NK-92 (cell line): ENCODE measurements around the gene FADS1.

ENCODE experiments used
- DNase-seq: peaks from one replicate; lab custom pipeline; 2025; ENCODE audit not compliant: unreplicated experiment; lab: John Stamatoyannopoulos, UW

The FADS1 gene

GRCh38 chr11:61846362-61847020, 29.7 kb upstream of the FADS1 start:
- DNase-seq, result no peak

DNA sequence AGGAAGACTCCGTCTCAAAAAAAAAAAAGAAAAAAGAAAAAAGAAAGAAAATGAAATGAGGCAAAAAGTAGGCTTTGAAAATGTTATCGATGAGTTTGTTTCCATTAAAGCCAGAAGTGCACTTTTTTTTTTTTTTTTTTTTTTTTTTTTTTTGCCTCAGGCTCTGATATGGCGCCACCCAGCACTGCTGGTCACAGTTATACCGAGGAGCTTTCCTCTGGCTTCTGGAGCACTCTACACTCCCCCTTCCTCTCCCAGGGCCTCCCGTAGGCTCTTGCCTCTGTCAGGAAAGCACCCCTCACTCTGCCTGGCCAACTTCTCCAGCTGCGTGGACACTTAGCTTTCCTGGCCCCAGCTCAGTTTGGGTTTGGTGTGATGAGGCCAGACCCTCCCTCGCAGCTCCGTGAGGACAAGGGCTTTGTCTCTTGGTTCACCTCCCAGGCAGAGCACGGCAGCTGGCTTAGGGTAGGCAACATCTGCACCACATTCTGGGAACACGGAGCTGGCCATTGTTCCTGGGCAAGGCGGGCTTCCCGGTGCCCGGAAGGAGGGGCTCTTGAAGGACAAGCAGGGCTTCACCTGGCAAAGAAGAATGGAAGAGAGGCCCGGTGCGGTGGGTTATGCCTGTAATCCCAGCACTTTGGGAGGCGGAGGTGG, 28.2 kb upstream of the FADS1 start:
- DNase-seq, result no peak

DNA sequence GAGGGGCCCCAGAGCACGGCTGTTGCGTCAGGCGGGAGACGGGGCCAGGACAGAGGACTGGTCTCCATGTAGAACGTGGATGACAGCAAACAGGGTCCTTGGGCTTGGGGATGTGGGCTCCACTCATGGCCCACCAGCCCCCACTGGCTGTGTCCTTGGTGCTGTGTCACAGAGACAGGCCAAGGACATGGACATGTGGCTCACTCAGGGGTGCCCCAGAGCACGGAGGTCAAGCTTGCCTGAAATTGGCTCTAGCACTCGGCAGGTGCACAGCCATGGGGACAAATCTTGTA, 25.7 kb upstream of the FADS1 start:
- DNase-seq, result no peak

- no peak for DNase-seq
These were observed 25.1 kb upstream of the FADS1 start for GRCh38 chr11:61841636-61842527.

DNA sequence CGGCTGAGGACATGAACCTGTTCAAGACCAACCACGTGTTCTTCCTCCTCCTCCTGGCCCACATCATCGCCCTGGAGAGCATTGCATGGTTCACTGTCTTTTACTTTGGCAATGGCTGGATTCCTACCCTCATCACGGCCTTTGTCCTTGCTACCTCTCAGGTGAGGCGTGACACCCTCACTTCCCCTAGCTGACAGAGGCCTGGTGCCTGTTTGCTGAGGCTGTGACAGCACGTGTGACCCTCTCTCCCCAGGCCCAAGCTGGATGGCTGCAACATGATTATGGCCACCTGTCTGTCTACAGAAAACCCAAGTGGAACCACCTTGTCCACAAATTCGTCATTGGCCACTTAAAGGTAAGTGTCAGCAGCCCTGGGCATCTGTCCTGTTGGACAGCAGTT, 23.6 kb upstream of the FADS1 start:
- DNase-seq, result no peak

GRCh38 chr11:61839742-61840141, 22.9 kb upstream of the FADS1 start:
- DNase-seq, result no peak

DNA sequence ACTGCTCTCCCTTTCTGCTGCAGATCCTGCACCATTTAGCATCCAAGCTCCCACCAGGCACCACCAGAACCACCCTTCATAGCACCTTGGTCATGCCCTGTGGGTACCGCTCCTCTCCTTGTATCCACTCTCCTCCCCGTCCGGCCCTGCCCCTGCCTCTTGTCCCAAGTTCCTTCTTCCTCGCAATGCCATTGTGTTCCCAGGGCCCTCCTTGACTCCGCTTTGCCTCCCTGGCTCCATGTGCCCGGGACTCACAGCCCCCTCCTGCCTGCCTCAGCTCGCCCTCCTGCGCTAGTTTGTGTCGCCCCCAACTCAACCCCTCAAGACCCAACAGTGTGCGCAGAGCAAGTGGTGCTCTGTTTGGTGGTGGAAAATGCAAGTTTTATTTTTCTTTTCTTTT, 22.1 kb upstream of the FADS1 start:
- DNase-seq, result no peak

DNA sequence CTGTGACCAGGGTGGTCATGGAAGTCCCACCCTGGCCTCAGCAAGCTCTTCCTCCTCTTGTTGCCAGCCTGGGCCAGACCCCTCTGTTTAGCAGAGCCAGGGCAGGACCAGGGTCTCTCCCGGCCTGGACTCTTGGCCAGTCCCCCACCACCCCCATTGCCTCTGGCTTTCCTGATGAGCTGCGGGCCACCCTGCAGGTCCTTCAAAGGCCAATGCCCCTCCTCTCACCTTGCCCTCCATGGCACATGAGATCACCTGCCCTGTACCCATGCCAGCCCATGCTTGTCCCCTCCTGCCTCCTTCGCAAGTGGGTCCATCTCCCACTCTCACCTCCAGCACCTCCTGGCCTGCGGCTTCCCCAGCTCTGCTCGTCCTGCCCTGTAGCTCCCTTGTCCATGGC, 21.7 kb upstream of the FADS1 start:
- no peak for DNase-seq

- no peak for DNase-seq
These were observed 20.7 kb upstream of the FADS1 start for GRCh38 chr11:61837411-61838005.

GRCh38 chr11:61836193-61836592, 19.4 kb upstream of the FADS1 start:
- no peak for DNase-seq

GRCh38 chr11:61834278-61835048, 17.7 kb upstream of the FADS1 start:
- DNase-seq, result no peak

GRCh38 chr11:61833926-61834277, 17.1 kb upstream of the FADS1 start:
- no peak for DNase-seq

DNA sequence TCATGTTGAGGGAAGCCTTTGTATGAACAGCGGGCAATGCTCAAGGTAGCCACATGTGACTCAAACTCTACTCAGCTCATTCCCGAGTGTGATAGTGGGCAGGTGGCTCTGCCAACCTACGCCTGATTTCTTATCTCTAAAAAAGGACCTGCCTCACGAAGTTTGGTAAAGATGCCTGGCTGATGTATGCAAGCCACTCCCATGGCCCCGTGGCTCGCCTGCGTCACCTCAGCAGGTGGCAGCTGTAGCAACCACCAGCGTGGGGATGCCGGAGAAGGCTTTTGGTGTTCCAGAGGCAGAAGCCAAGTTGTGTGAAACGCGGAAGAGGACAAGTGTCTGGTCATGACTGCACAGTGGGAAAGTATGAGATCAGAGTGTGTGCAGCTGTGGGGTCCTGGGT, 16.7 kb upstream of the FADS1 start:
- DNase-seq, result no peak

DNA sequence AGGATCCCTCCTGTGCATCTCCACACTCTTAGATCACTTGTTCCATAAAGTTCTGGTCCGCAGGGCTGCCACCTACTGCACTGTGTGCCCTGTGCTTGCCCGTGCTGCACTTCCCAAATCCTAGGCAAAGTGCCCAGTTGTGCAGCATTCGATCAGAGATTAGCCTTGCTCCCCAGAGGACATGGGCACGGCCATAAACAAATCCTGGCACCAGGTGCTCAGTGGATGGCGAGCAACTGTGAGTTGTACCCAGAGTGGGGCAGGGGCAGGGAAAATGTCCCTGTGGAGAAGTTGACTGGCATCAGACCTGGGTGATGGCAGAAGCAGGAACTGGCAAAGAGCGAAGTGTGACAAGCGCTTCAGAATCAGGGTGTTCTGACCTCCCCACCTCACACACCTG, 16.0 kb upstream of the FADS1 start:
- DNase-seq, result no peak

GRCh38 chr11:61832207-61832606, 15.4 kb upstream of the FADS1 start:
- DNase-seq, result no peak

DNA sequence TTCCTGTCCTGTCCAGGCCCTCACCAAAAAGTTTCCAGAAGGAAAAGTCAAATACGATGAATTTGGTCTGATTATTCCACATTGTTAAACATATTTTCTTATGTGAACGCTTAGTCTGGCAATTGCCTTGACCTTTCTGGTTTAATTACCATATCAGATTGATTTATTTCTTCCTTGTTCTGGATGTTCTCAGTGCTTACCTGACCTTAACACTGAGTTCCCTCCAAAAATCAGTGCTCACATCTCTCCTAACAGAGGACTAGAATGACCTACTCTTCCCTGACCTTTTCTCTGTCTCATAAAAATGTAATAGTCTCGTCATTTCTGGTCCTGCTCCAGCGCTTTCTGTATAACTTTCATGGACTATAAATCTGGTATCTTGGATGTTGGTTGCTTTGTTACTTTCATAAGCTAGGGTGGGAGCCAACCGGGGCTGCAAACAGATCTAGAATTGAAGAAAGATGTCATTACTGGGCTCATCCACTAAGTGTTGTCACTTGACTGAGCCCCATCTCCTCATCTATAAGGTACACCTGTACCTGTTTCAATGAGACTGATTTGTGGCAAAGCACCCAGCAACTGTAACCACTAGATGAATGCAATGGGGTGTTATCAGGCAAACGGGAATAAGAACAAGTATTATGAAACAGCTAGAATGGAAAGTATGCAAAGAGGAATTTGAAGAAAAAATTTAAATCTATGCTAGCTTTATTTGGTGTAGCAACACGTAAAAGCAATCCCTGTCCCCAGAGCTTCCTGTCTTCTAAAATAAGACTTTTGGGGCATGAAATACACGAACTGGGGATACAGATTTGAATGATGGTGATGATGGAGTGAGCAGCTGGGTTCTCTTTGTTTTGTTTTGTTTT, 13.7 kb upstream of the FADS1 start:
- no peak for DNase-seq

DNA sequence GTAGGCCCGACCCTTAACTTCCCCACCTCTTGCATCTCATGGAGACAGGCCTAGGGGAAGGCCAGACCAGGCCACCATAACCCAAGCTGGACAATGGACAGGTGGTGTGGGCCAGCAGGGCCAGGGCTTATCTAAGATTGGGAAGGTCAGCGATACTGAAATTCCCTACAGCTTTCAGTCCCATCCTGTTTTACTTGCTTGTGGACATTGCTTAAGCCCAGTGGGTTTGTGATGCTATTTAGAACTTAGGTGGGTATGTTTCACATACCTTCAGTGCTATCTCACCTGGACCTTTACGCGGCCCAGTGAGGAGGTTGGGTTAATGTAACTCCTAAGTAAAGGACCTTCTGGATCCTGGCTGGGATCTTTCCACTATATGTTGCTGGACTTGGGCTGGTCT, 13.0 kb upstream of the FADS1 start:
- DNase-seq, result no peak

DNA sequence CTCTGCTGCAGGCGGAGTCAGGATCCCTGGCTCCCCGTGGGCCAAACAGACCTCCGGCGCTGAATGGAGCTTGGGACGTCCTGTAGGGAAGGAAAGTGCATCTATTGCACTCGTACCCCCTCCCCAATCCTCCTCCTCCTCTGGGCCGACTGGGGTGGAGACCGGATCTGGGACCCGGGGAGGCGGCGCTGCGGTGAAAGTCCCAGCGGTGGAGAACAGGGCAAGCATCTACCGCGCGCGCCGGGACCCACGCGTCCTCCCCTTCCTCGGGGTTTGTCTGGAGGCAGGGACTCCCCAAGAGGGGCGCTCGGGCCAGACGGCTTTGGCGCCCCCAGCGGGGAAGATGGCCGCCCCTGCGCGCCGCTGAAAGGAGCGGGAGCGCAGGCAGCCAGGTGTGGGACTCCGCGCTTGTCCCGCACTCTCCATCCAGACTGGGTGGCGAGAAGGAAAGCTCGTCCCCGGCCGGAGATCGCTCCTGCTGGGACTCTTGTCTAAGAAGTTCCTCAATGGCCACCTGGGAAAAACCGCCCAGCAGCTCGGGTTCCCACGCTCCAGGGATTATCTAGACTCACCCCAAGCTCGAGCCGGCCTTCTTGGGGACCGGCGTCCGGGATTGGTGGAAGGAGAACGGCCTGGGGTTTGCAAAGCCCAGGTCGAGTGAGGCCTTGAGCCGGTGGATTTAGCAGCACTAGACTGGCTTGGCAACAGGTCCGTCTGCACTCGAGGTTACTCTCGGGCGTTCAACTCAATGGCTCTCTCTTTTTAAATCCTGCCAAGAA, 12.0 kb upstream of the FADS1 start:
- no peak for DNase-seq

- no peak for DNase-seq
These were observed 11.5 kb upstream of the FADS1 start for GRCh38 chr11:61828379-61828628.
